HepG2 (cell line): ENCODE results near the gene PFAS. TPM values are rescaled to one million over a fixed set of nuclear protein-coding genes. Genes with fewer than 3 reads are reported as not detected.

Experiments used
- AGO2 ChIP-seq: fragments of 200-400 bp; formaldehyde crosslinking; optimal IDR thresholded peaks from 2 replicates; pipeline ENCODE3; 2017; ENCODE audit warnings: mild to moderate bottlenecking, low read depth, low read length, moderate library complexity
- ARID5B ChIP-seq: IDR thresholded peaks from 2 replicates; pipeline ENCODE4 v1.4.0; 2020; ENCODE audit warnings: mild to moderate bottlenecking, missing genetic modification reagents
- ERF ChIP-seq: IDR thresholded peaks from 2 replicates; pipeline ENCODE4 v1.6.1; 2018; ENCODE audit warnings: missing biosample characterization, missing genetic modification reagents
- FOSL1 ChIP-seq: sonication (generic); formaldehyde crosslinking; IDR thresholded peaks from 2 replicates; pipeline ENCODE4 v1.9.0; 2021; ENCODE audit warnings: missing genetic modification reagents, borderline replicate concordance
- FOXJ3 ChIP-seq: sonication (generic); formaldehyde crosslinking; IDR thresholded peaks from 2 replicates; pipeline ENCODE4 v1.4.0; 2020; ENCODE audit warnings: missing genetic modification reagents, mild to moderate bottlenecking, borderline replicate concordance
- FOXK1 ChIP-seq: sonication (generic); formaldehyde crosslinking; IDR thresholded peaks from 2 replicates; pipeline ENCODE4 v1.4.0; 2020; ENCODE audit warnings: low read depth, missing genetic modification reagents, borderline replicate concordance
- FOXO1 ChIP-seq: sonication (generic); formaldehyde crosslinking; IDR thresholded peaks from 2 replicates; pipeline ENCODE4 v1.4.0; 2020; ENCODE audit warnings: missing genetic modification reagents
- HDAC1 ChIP-seq: sonication (generic); formaldehyde crosslinking; IDR thresholded peaks from 2 replicates; pipeline ENCODE4 v1.5.1; 2020; ENCODE audit warnings: mild to moderate bottlenecking, missing genetic modification reagents
- KLF15 ChIP-seq: sonication (generic); formaldehyde crosslinking; IDR thresholded peaks from 2 replicates; pipeline ENCODE4 v1.8.1; 2023; ENCODE audit warnings: borderline replicate concordance, mild to moderate bottlenecking, inconsistent platforms, missing genetic modification reagents, mixed read lengths
- KLF6 ChIP-seq: IDR thresholded peaks from 2 replicates; pipeline ENCODE4 v1.8.0; 2016; ENCODE audit warnings: missing biosample characterization, missing genetic modification reagents
- MAFK ChIP-seq, 2 experiments: IDR thresholded peaks in 1 of 2; conservative IDR thresholded peaks in 1 of 2; 2 replicates each; pipeline ENCODE4 v1.6.1; 2011; ENCODE audit warnings: improper control_type of control experiment in 2 of 2, low read length in 2 of 2
- MBD4 ChIP-seq: IDR thresholded peaks from 2 replicates; pipeline ENCODE4 v1.6.1; 2012; ENCODE audit warnings: low read length, inconsistent platforms, borderline replicate concordance
- NFATC3 ChIP-seq: sonication (generic); formaldehyde crosslinking; IDR thresholded peaks from 2 replicates; pipeline ENCODE4 v1.5.1; 2020; ENCODE audit warnings: mild to moderate bottlenecking, missing genetic modification reagents
- NFYB ChIP-seq: sonication (generic); formaldehyde crosslinking; IDR thresholded peaks from 2 replicates; pipeline ENCODE4 v1.4.0; 2020; ENCODE audit warnings: missing genetic modification reagents
- ONECUT2 ChIP-seq: sonication (generic); formaldehyde crosslinking; IDR thresholded peaks from 2 replicates; pipeline ENCODE4 v1.4.0; 2020; ENCODE audit warnings: missing genetic modification reagents
- RBAK ChIP-seq: sonication (generic); formaldehyde crosslinking; IDR thresholded peaks from 2 replicates; pipeline ENCODE4 v1.5.1; 2020; ENCODE audit warnings: mild to moderate bottlenecking, missing genetic modification reagents
- SALL1 ChIP-seq: sonication (generic); formaldehyde crosslinking; IDR thresholded peaks from 2 replicates; pipeline ENCODE4 v1.8.0; 2022; ENCODE audit warnings: mild to moderate bottlenecking, missing genetic modification reagents
- TFE3 ChIP-seq: IDR thresholded peaks from 2 replicates; pipeline ENCODE4 v1.6.1; 2016
- THAP11 ChIP-seq: IDR thresholded peaks from 2 replicates; pipeline ENCODE4 v1.6.1; 2016; ENCODE audit warnings: missing biosample characterization, missing genetic modification reagents
- TP53 ChIP-seq: sonication (generic); formaldehyde crosslinking; conservative IDR thresholded peaks from 2 replicates; pipeline ENCODE4 v1.4.0; 2020; ENCODE audit warnings: missing genetic modification reagents
- YEATS4 ChIP-seq: sonication (generic); formaldehyde crosslinking; IDR thresholded peaks from 2 replicates; pipeline ENCODE4 v1.4.0; 2020; ENCODE audit warnings: missing genetic modification reagents, borderline replicate concordance
- ZBTB42 ChIP-seq: sonication (generic); formaldehyde crosslinking; IDR thresholded peaks from 2 replicates; pipeline ENCODE4 v1.5.0; 2020; ENCODE audit warnings: mild to moderate bottlenecking, missing genetic modification reagents
- ZNF121 ChIP-seq: sonication (generic); formaldehyde crosslinking; IDR thresholded peaks from 2 replicates; pipeline ENCODE4 v1.5.0; 2020; ENCODE audit warnings: mild to moderate bottlenecking, missing genetic modification reagents
- ZNF546 ChIP-seq: sonication (generic); formaldehyde crosslinking; conservative IDR thresholded peaks from 2 replicates; pipeline ENCODE4 v1.8.1; 2023; ENCODE audit warnings: mild to moderate bottlenecking, missing genetic modification reagents
- polyA plus RNA-seq, 8 experiments: library from polyadenylated mRNA; depleted of rRNA in 3 of 8; stranded (reverse) in 7 of 8; unstranded in 1 of 8; fragments of >200 nt; fragmentation: Illumina TruSeq in 4 of 8; extraction: Trizol in 4 of 8; gene quantifications; 2 replicates each; pipeline versions ENCODE4 v1.2.1 to v1.2.3, GENCODE V29; 2011 to 2016; ENCODE audit warnings: low read depth in 4 of 8, missing spikeins in 1 of 8, mixed read lengths in 1 of 8; ENCODE audit not compliant: insufficient read depth in 1 of 8
- total RNA-seq, 5 experiments: library from RNA; depleted of rRNA; stranded (reverse); fragments of >200 nt; fragmentation: Illumina TruSeq; extraction: Trizol; gene quantifications; 2 replicates each; pipeline ENCODE4 v1.2.3, GENCODE V29; 2016; ENCODE audit warnings: low read depth in 1 of 5
- TF ChIP-seq, protein P1 (sequence below): IDR thresholded peaks from 2 replicates; pipeline ENCODE4 v1.6.1; 2016; ENCODE audit warnings: missing biosample characterization, missing genetic modification reagents, low read depth

PFAS gene
- total and polyA plus RNA-seq, 2 of the 13 experiments (the other 11 are each of a cell fraction or from before 2014, with no cell fraction given): 49.4 to 58.2 TPM

- TF ChIP-seq ARID5B (CRISPR knock-in tag): peak; percentile 91
- TF ChIP-seq KLF6 (CRISPR knock-in tag): no peak
- peak; percentile 38; the same call in 1 of the 2 replicates for TF ChIP-seq YEATS4 (CRISPR knock-in tag)
- no peak for TF ChIP-seq MBD4
- TF ChIP-seq HDAC1 (CRISPR knock-in tag): peak; percentile 89
- TF ChIP-seq ERF (CRISPR knock-in tag): no peak
- no peak for TF ChIP-seq FOSL1 (CRISPR knock-in tag)
- TF ChIP-seq TFE3 (CRISPR knock-in tag): peak; percentile 52; the same call in 1 of the 2 replicates
- TF ChIP-seq MAFK (conservative IDR thresholded peaks at IDR 0.05 in 1 of 2, IDR thresholded peaks at IDR 0.05 in 1 of 2; ENCODE audit: low read length in 2 of 2): no peak
- TF ChIP-seq FOXK1 (CRISPR knock-in tag): peak; percentile 68; the same call in 1 of the 2 replicates
- TF ChIP-seq THAP11 (CRISPR knock-in tag): peak; percentile 40; the same call in 1 of the 2 replicates
- 0 out of 2 replicates have a peak, but pooled peaks have one; percentile 11 for TF ChIP-seq ONECUT2
- TF ChIP-seq ZBTB42 (CRISPR knock-in tag): no peak
- TF ChIP-seq ZNF121 (CRISPR knock-in tag): peak; percentile 63
- TF ChIP-seq ZNF546 (CRISPR knock-in tag): no peak
- TF ChIP-seq NFATC3: no peak
- TF ChIP-seq, protein P1, sequence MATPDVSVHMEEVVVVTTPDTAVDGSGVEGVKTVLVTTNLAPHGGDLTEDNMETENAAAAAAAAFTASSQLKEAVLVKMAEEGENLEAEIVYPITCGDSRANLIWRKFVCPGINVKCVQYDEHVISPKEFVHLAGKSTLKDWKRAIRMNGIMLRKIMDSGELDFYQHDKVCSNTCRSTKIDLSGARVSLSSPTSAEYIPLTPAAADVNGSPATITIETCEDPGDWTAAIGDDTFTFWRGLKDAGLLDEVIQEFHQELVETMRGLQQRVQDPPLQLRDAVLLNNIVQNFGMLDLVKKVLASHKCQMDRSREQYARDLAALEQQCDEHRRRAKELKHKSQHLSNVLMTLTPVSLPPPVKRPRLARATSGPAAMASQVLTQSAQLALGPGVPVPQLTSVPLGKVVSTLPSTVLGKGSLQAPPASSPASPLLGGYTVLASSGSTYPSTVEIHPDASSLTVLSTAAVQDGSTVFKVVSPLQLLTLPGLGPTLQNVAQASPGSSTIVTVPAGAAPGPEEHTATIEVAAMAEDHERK (CRISPR knock-in tag): no peak
- no peak; the same call in 1 of the 2 replicates for TF ChIP-seq SALL1 (CRISPR knock-in tag)
- TF ChIP-seq RBAK (CRISPR knock-in tag): no peak
- no peak for TF ChIP-seq AGO2
- TF ChIP-seq TP53 (CRISPR knock-in tag): no peak; the same call in 1 of the 2 replicates
- no peak for TF ChIP-seq KLF15 (CRISPR knock-in tag)
- peak; percentile 83 for TF ChIP-seq FOXJ3
- TF ChIP-seq NFYB (CRISPR knock-in tag): no peak
- TF ChIP-seq FOXO1 (CRISPR knock-in tag): peak; percentile 88
Observed at GRCh38 chr17:8273884-8274444, 24.9 kb downstream of the PFAS start (continued).
